ENCODE results near the gene AKAP13. TPM values are rescaled to one million over a fixed set of nuclear protein-coding genes. Genes with fewer than 3 reads are reported as not detected.
"Not testable (repeated sequence)": the region's sequence is repeated elsewhere in the genome, so short reads cannot be mapped to it uniquely, and the experiment has no call there.

AKAP13 gene
- total RNA-seq, 1 experiment from 2014 or later: 49.6 TPM

DNA sequence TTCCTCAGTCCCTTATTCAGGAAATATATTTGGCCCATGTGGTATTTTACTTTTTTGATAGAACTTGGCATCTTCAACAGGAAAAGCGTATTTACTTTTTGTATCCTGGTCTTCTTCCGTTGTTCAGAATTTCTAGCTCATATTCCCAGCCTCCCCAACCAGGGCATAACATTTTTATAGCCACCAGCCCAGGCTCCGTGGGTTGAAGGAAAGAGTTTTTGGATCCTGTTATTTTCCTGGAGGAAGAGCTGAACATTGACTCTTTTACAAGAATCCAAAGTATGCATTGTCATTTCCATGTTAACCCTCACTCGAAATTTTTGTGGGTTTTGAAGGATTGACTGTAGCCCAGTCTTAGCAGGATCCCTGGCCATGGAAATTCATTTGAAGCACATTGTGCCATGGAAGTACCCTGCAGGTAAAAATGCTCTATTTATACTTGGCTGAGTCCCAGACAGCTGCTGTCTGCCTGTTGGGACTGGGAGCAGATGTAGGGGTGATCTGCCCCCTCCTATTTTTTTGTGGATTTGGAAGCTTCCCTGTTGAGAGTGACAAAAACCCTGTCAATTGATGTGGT is 98.8 kb downstream of the AKAP13 start:
- peaks cover 7% of the 10 kb centered on the region for H3K4me1 ChIP-seq
- no peak for DNase-seq

GRCh38 chr15:85480923-85481322 is 100.5 kb downstream of the AKAP13 start:
- peaks cover 7% of the 10 kb centered on the region for H3K4me1 ChIP-seq
- H3K27me3 ChIP-seq (replicated peaks; ENCODE audit: control insufficient read depth, insufficient read depth, low read length): no peaks in the 10 kb centered on the region
- no peaks in the 10 kb centered on the region for H3K9me3 ChIP-seq
- ChIA-PET POLR2A (no interaction called here), CTCF (no interaction called here)
- H3K9me3 Mint-ChIP-seq (ENCODE audit: unreplicated experiment): no peaks in the 10 kb centered on the region
- no peaks in the 10 kb centered on the region for H3K36me3 ChIP-seq (ENCODE audit: control insufficient read depth, insufficient read depth, low read length)
- no peak overlapping the region for H3K4me3 Mint-ChIP-seq (ENCODE audit: unreplicated experiment)
- BruUV-seq (replicated peaks): no TSS peak
- TF ChIP-seq CTCF (IDR thresholded peaks at IDR 0.05; ENCODE audit: insufficient read depth in 1 of 2, low read depth in 1 of 2, low read length in 1 of 2, severe bottlenecking in 1 of 2, unreplicated experiment in 1 of 2): no peak
- peaks cover 5% of the 10 kb centered on the region for H3K36me3 Mint-ChIP-seq (ENCODE audit: insufficient read depth, unreplicated experiment)
- peaks cover 24% of the 10 kb centered on the region for H3K4me1 Mint-ChIP-seq (ENCODE audit: low read depth, unreplicated experiment)
- no peak overlapping the region for H3K4me3 ChIP-seq (ENCODE audit: low read depth, low read length)
- no peak for DNase-seq
- H3K27me3 Mint-ChIP-seq (ENCODE audit: insufficient read depth, unreplicated experiment): no peaks in the 10 kb centered on the region
- no peak overlapping the region for H3K27ac Mint-ChIP-seq (ENCODE audit: unreplicated experiment)
- intact Hi-C loops (cut with micrococcal nuclease; ENCODE audit: unreplicated experiment): loop anchor here (5.0 kb wide), 1 partner anchor 149 kb away; no protein-coding TSS in a partner anchor

More for the DNA sequence above, 98.8 kb downstream of the AKAP13 start:
- intact Hi-C loops (cut with micrococcal nuclease; ENCODE audit: unreplicated experiment): no loop called here
- no peak overlapping the region for H3K4me3 ChIP-seq (ENCODE audit: low read depth, low read length)
- CTCF ChIA-PET: interaction anchor here (0.8 kb wide), 1 partner anchor 183 kb away, joined by 3 read pairs; no protein-coding TSS in a partner anchor
- H3K4me3 Mint-ChIP-seq (ENCODE audit: unreplicated experiment): no peak overlapping the region
- TF ChIP-seq CTCF (IDR thresholded peaks at IDR 0.05; ENCODE audit: insufficient read depth in 1 of 2, low read depth in 1 of 2, low read length in 1 of 2, severe bottlenecking in 1 of 2, unreplicated experiment in 1 of 2): no peak
- H3K27me3 Mint-ChIP-seq (ENCODE audit: insufficient read depth, unreplicated experiment): no peaks in the 10 kb centered on the region
- no peaks in the 10 kb centered on the region for H3K27me3 ChIP-seq (replicated peaks; ENCODE audit: control insufficient read depth, insufficient read depth, low read length)
- no peaks in the 10 kb centered on the region for H3K9me3 Mint-ChIP-seq (ENCODE audit: unreplicated experiment)
- H3K36me3 ChIP-seq (ENCODE audit: control insufficient read depth, insufficient read depth, low read length): no peaks in the 10 kb centered on the region
- H3K36me3 Mint-ChIP-seq (ENCODE audit: insufficient read depth, unreplicated experiment): peaks cover 2% of the 10 kb centered on the region
- POLR2A ChIA-PET: no interaction called here
- no peak overlapping the region for H3K27ac Mint-ChIP-seq (ENCODE audit: unreplicated experiment)
- no peaks in the 10 kb centered on the region for H3K9me3 ChIP-seq
- BruUV-seq (replicated peaks): no TSS peak
- peaks cover 29% of the 10 kb centered on the region for H3K4me1 Mint-ChIP-seq (ENCODE audit: low read depth, unreplicated experiment)

DNA sequence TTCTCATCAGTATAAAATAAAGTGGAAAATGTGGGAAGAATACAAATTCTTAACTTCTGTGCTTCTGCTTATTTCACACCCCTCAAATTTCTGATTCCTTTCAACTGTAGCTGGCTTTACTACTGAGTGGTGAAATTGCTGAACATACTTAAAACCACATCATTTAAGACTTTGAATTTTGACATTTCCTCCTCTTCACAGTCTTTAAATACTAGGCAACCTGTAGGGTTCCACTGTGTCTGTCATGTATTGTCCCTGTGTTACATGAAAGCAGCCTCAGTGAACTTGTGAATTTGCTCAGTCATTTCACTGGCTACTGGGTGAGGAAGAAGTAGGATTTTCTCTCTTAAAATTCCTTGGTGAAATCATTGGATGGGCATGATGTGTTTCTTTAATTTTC is 101.1 kb downstream of the AKAP13 start:
- H3K9me3 ChIP-seq; DNase-seq; H3K36me3 Mint-ChIP-seq (ENCODE audit: insufficient read depth, unreplicated experiment); H3K27ac Mint-ChIP-seq (ENCODE audit: unreplicated experiment); H3K9me3 Mint-ChIP-seq (ENCODE audit: unreplicated experiment); POLR2A ChIA-PET; BruUV-seq (replicated peaks); H3K4me3 ChIP-seq (ENCODE audit: low read depth, low read length); H3K4me3 Mint-ChIP-seq (ENCODE audit: unreplicated experiment); H3K4me1 ChIP-seq; H3K27me3 ChIP-seq (replicated peaks; ENCODE audit: control insufficient read depth, insufficient read depth, low read length); H3K36me3 ChIP-seq (ENCODE audit: control insufficient read depth, insufficient read depth, low read length); H3K27me3 Mint-ChIP-seq (ENCODE audit: insufficient read depth, unreplicated experiment); CTCF ChIA-PET: not testable (repeated sequence)
- peaks cover 22% of the 10 kb centered on the region for H3K4me1 Mint-ChIP-seq (ENCODE audit: low read depth, unreplicated experiment)
- intact Hi-C loops (cut with micrococcal nuclease; ENCODE audit: unreplicated experiment): loop anchor here (5.0 kb wide), 1 partner anchor 149 kb away; no protein-coding TSS in a partner anchor
